Loucy (cell line): ENCODE measurements around the gene CTSA.

Experiments used
- EZH2phosphoT487 ChIP-seq: fragments of 200-600 bp; IDR thresholded peaks from 2 replicates; pipeline ENCODE4 v1.6.1; 2018; ENCODE audit warnings: antibody characterized with exemption, mild to moderate bottlenecking, moderate library complexity, borderline replicate concordance
- TF ChIP-seq, protein P1 (sequence below): fragments of 200-600 bp; sonication (generic); conservative IDR thresholded peaks from 2 replicates; pipeline ENCODE4 v1.5.1; 2014; ENCODE audit warnings: mild to moderate bottlenecking, antibody characterized with exemption, low read length

DNA sequence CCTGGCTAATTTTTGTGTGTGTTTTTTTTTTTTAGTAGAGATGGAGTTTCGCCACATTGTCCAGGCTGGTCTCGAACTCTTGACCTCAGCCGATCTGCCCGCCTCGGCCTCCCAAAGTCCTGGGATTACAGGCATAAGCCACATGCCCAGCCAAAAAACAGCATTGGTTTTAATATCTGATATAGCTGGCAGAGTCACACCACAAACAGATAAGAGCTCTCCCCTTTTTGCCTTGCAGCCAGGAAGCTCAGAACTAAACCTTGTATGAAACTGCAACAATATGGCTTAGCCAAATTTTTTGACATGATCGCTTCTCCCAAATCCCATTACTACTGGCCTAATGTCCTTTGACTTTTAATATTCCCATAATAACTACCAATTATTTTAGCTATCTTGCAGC is 38.8 kb upstream of the CTSA start:
- TF ChIP-seq, protein P1, sequence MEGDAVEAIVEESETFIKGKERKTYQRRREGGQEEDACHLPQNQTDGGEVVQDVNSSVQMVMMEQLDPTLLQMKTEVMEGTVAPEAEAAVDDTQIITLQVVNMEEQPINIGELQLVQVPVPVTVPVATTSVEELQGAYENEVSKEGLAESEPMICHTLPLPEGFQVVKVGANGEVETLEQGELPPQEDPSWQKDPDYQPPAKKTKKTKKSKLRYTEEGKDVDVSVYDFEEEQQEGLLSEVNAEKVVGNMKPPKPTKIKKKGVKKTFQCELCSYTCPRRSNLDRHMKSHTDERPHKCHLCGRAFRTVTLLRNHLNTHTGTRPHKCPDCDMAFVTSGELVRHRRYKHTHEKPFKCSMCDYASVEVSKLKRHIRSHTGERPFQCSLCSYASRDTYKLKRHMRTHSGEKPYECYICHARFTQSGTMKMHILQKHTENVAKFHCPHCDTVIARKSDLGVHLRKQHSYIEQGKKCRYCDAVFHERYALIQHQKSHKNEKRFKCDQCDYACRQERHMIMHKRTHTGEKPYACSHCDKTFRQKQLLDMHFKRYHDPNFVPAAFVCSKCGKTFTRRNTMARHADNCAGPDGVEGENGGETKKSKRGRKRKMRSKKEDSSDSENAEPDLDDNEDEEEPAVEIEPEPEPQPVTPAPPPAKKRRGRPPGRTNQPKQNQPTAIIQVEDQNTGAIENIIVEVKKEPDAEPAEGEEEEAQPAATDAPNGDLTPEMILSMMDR = no peak
- TF ChIP-seq EZH2phosphoT487 = no peak
